IMR-90 (cell line): ENCODE data around the gene AUTS2. TPM values are rescaled to one million over a fixed set of nuclear protein-coding genes. Genes with fewer than 3 reads are reported as not detected.

Source experiments
- ATAC-seq: fragments of 200-7000 bp; cut with Tn5 transposase; 2 replicates; pipeline ENCODE4 v1.9.1; 2020; ENCODE audit warnings: low read depth, mild to moderate bottlenecking, moderate library complexity
- BruUV-seq: library from RNA; stranded (reverse); fragments of 400-500 nt; replicated peaks from 2 replicates; lab custom pipeline; 2021; lab: Mats Ljungman, UMichigan
- CTCF ChIA-PET: fragments of 300-600 bp; formaldehyde crosslinking; extraction: SDS; loops from one replicate; lab custom pipeline; 2021; ENCODE audit warnings: antibody characterized with exemption; lab: Yijun Ruan, JAX
- POLR2A ChIA-PET: fragments of 300-600 bp; sonication (Branson Sonifier 250); formaldehyde crosslinking; loops from one replicate; lab custom pipeline; 2022; ENCODE audit warnings: antibody characterized with exemption; ENCODE audit not compliant: unreplicated experiment; lab: Charles Lee
- DNase-seq: peaks from one replicate; pipeline ENCODE4 v3.0.0; 2013
- H2AFZ ChIP-seq: replicated peaks from 2 replicates; pipeline ENCODE3; 2013; ENCODE audit warnings: low read length, mild to moderate bottlenecking; ENCODE audit not compliant: poor library complexity
- H2AK5ac ChIP-seq: 2 replicates; pipeline ENCODE4 v1.6.1; 2013; ENCODE audit warnings: low read depth, low read length, inconsistent platforms
- H2AK9ac ChIP-seq: replicated peaks from 2 replicates; pipeline ENCODE3; 2013; ENCODE audit warnings: mild to moderate bottlenecking, low read depth, low read length, moderate library complexity; ENCODE audit not compliant: poor library complexity
- H2BK120ac ChIP-seq: 2 replicates; pipeline ENCODE4 v1.6.1; 2013; ENCODE audit warnings: low read depth, low read length, inconsistent platforms
- H2BK15ac ChIP-seq: 3 replicates; pipeline ENCODE4 v1.6.1; 2013; ENCODE audit warnings: low read depth, low read length, inconsistent platforms
- H2BK20ac ChIP-seq: 2 replicates; pipeline ENCODE4 v1.6.1; 2013; ENCODE audit warnings: low read depth, mild to moderate bottlenecking, inconsistent platforms, low read length, moderate library complexity
- H2BK5ac ChIP-seq: 2 replicates; pipeline ENCODE4 v1.6.1; 2013; ENCODE audit warnings: mild to moderate bottlenecking, low read depth, low read length, inconsistent platforms; ENCODE audit not compliant: poor library complexity, severe bottlenecking
- H3K14ac ChIP-seq: replicated peaks from 2 replicates; pipeline ENCODE4 v1.6.1; 2013; ENCODE audit warnings: low read depth, low read length, inconsistent platforms
- H3K18ac ChIP-seq: 2 replicates; pipeline ENCODE4 v1.6.1; 2013; ENCODE audit warnings: low read depth, low read length, control low read depth
- H3K23ac ChIP-seq: 2 replicates; pipeline ENCODE4 v1.6.1; 2013; ENCODE audit warnings: low read depth, low read length, inconsistent platforms
- H3K27ac ChIP-seq: 2 replicates; pipeline ENCODE4 v1.5.1; 2013; ENCODE audit warnings: mild to moderate bottlenecking, control low read depth, low read length; ENCODE audit not compliant: insufficient read depth
- H3K27me3 ChIP-seq: 2 replicates; pipeline ENCODE4 v1.6.1; 2013; ENCODE audit warnings: low read length; ENCODE audit not compliant: control insufficient read depth, insufficient read depth
- H3K36me3 ChIP-seq: 2 replicates; pipeline ENCODE4 v1.6.1; 2013; ENCODE audit warnings: low read length, mixed read lengths; ENCODE audit not compliant: control insufficient read depth, insufficient read depth
- H3K4ac ChIP-seq: 2 replicates; pipeline ENCODE4 v1.6.1; 2013; ENCODE audit warnings: low read depth, low read length, inconsistent platforms
- H3K4me1 ChIP-seq: 2 replicates; pipeline ENCODE4 v1.6.1; 2013; ENCODE audit warnings: low read length, mixed read lengths; ENCODE audit not compliant: control insufficient read depth, insufficient read depth
- H3K4me2 ChIP-seq: 2 replicates; pipeline ENCODE4 v1.6.1; 2013; ENCODE audit warnings: low read depth, mild to moderate bottlenecking, control low read depth, low read length, moderate library complexity
- H3K4me3 ChIP-seq: 2 replicates; pipeline ENCODE4 v1.5.1; 2013; ENCODE audit warnings: low read depth, mild to moderate bottlenecking, control low read depth, low read length, moderate library complexity; ENCODE audit not compliant: insufficient read depth
- H3K56ac ChIP-seq: 2 replicates; pipeline ENCODE4 v1.6.1; 2013; ENCODE audit warnings: low read length, inconsistent platforms; ENCODE audit not compliant: insufficient read depth; ENCODE audit errors: extremely low read depth
- H3K79me1 ChIP-seq, 2 experiments: 2 replicates each; pipeline ENCODE4 v1.6.1; 2013; ENCODE audit warnings: low read length in 2 of 2, inconsistent platforms in 1 of 2, low read depth in 1 of 2
- H3K9ac ChIP-seq: 2 replicates; pipeline ENCODE4 v1.6.1; 2013; ENCODE audit warnings: low read depth, low read length, control low read depth
- H3K9me1 ChIP-seq: 2 replicates; pipeline ENCODE4 v1.6.1; 2013; ENCODE audit warnings: low read length, inconsistent platforms; ENCODE audit not compliant: insufficient read depth
- H3K9me3 ChIP-seq: 2 replicates; pipeline ENCODE4 v1.6.1; 2013; ENCODE audit warnings: low read length; ENCODE audit not compliant: control insufficient read depth, insufficient read depth
- H4K20me1 ChIP-seq: 2 replicates; pipeline ENCODE4 v1.6.1; 2013; ENCODE audit warnings: low read length, inconsistent platforms; ENCODE audit not compliant: insufficient read depth
- H4K5ac ChIP-seq: 2 replicates; pipeline ENCODE4 v1.6.1; 2013; ENCODE audit warnings: mild to moderate bottlenecking, low read depth, low read length, control low read depth
- H4K8ac ChIP-seq, 2 experiments: 2 replicates each; pipeline ENCODE4 v1.6.1; 2013; ENCODE audit warnings: low read depth in 2 of 2, low read length in 2 of 2, control low read depth in 1 of 2, inconsistent platforms in 1 of 2
- H4K91ac ChIP-seq: 2 replicates; pipeline ENCODE4 v1.6.1; 2013; ENCODE audit warnings: low read depth, low read length, inconsistent platforms; ENCODE audit not compliant: insufficient read depth
- BHLHE40 ChIP-seq: fragments of 150-350 bp; IDR thresholded peaks from 2 replicates; pipeline ENCODE4 v1.6.1; 2016; ENCODE audit warnings: mild to moderate bottlenecking, low read depth, low read length
- CEBPB ChIP-seq: IDR thresholded peaks from 2 replicates; pipeline ENCODE4 v1.6.1; 2012; ENCODE audit warnings: low read depth, low read length, improper control_type of control experiment
- CHD1 ChIP-seq: IDR thresholded peaks from 2 replicates; pipeline ENCODE4 v1.6.1; 2012; ENCODE audit warnings: low read depth, low read length, improper control_type of control experiment
- FOS ChIP-seq: fragments of 150-350 bp; IDR thresholded peaks from 2 replicates; pipeline ENCODE4 v1.6.1; 2016; ENCODE audit warnings: low read depth, low read length
- MAFK ChIP-seq: IDR thresholded peaks from 2 replicates; pipeline ENCODE4 v1.6.1; 2012; ENCODE audit warnings: low read depth, low read length, improper control_type of control experiment
- MAZ ChIP-seq: IDR thresholded peaks from 2 replicates; pipeline ENCODE4 v1.6.1; 2012; ENCODE audit warnings: low read depth, mild to moderate bottlenecking, low read length, improper control_type of control experiment, moderate library complexity, borderline replicate concordance
- MXI1 ChIP-seq: IDR thresholded peaks from 2 replicates; pipeline ENCODE4 v1.6.1; 2012; ENCODE audit warnings: low read depth, mild to moderate bottlenecking, low read length, moderate library complexity, borderline replicate concordance
- NFE2L2 ChIP-seq: fragments of 150-350 bp; IDR thresholded peaks from 2 replicates; pipeline ENCODE4 v1.6.1; 2016; ENCODE audit warnings: low read depth, mild to moderate bottlenecking, low read length
- POLR2A ChIP-seq: IDR thresholded peaks from 2 replicates; pipeline ENCODE4 v1.6.1; 2012; ENCODE audit warnings: mild to moderate bottlenecking, low read depth, low read length
- RAD21 ChIP-seq: IDR thresholded peaks from 2 replicates; pipeline ENCODE4 v1.6.1; 2012; ENCODE audit warnings: low read length, improper control_type of control experiment
- RCOR1 ChIP-seq: IDR thresholded peaks from 2 replicates; pipeline ENCODE4 v1.6.1; 2012; ENCODE audit warnings: mild to moderate bottlenecking, low read length, improper control_type of control experiment; ENCODE audit not compliant: insufficient replicate concordance
- RFX5 ChIP-seq: IDR thresholded peaks from 2 replicates; pipeline ENCODE4 v1.8.0; 2012; ENCODE audit warnings: low read depth, mild to moderate bottlenecking, low read length, moderate library complexity
- SMC3 ChIP-seq: fragments of 150-350 bp; IDR thresholded peaks from 2 replicates; pipeline ENCODE4 v1.6.1; 2016; ENCODE audit warnings: low read depth, mild to moderate bottlenecking, antibody characterized with exemption, low read length, moderate library complexity
- WGBS, 2 experiments: methylation state at CpG; one replicate each; pipeline versions ENCODE4 v1.1.5 to v1.1.7; 2013; ENCODE audit warnings: missing lambda C conversion rate in 2 of 2; ENCODE audit not compliant: insufficient read length in 1 of 2; ENCODE audit errors: extremely low coverage in 2 of 2; 5-methylcytosine and 5-hydroxymethylcytosine counted together
- dilution Hi-C: fragments of 300-500 bp; cut with HindIII; formaldehyde crosslinking; loops from one replicate; pipeline ENCODE4 v1.14.3; 2018; ENCODE audit warnings: low sequenced_read_pairs; ENCODE audit not compliant: unreplicated experiment
- in situ Hi-C: fragments of 300-500 bp; cut with MboI; formaldehyde crosslinking; loops from 3 replicates; pipeline ENCODE4 v1.14.3; 2019; ENCODE audit warnings: low sequenced_read_pairs, inconsistent platforms, mixed read lengths
- intact Hi-C: fragments of 100-400 bp; cut with micrococcal nuclease; formaldehyde crosslinking; loops from 2 replicates; pipeline ENCODE4 v1.10.0; 2022
- polyA plus RNA-seq, 3 experiments: library from polyadenylated mRNA; depleted of rRNA; stranded (reverse); fragments of >200 nt; gene quantifications; 2 replicates each; pipeline ENCODE4 v1.2.3, GENCODE V29; 2012; ENCODE audit warnings: low replicate concordance in 1 of 3
- total RNA-seq: library from RNA; depleted of rRNA; stranded (reverse); fragments of >200 nt; gene quantifications from 2 replicates; pipeline ENCODE4 v1.2.3, GENCODE V29; 2012
- TF ChIP-seq, protein P1 (sequence below): fragments of 150-350 bp; IDR thresholded peaks from 2 replicates; pipeline ENCODE4 v1.6.1; 2016; ENCODE audit warnings: low read depth, mild to moderate bottlenecking, low read length, moderate library complexity, borderline replicate concordance
- TF ChIP-seq, protein P2 (sequence below): conservative IDR thresholded peaks from 2 replicates; pipeline ENCODE4 v1.5.1; 2012; ENCODE audit warnings: mild to moderate bottlenecking, low read depth, low read length, improper control_type of control experiment
- TF ChIP-seq, protein P3 (sequence below): fragments of 150-350 bp; IDR thresholded peaks from 2 replicates; pipeline ENCODE4 v1.6.1; 2017; ENCODE audit warnings: mild to moderate bottlenecking, antibody characterized with exemption, low read length, low read depth

The AUTS2 gene
- total and polyA plus RNA-seq, 2 of the 4 experiments (the other 2 are of a cell fraction): 0.90 to 3.0 TPM

GRCh38 chr7:70035519-70035918 is 437.2 kb downstream of the AUTS2 start:
- Histone ChIP-seq H3K23ac (no peak overlapping the region), H3K27me3 (no peaks in the 10 kb centered on the region), H3K18ac (no peak overlapping the region), H3K9me3 (peaks cover 2% of the 10 kb centered on the region; the same call in 1 of the 2 replicates), H4K91ac (no peak overlapping the region), H3K9me1 (no peaks in the 10 kb centered on the region), H3K79me1 (no peaks in the 10 kb centered on the region), H3K4me1 (no peaks in the 10 kb centered on the region), H3K4me2 (no peak overlapping the region), H2AK5ac (no peak overlapping the region), H2BK120ac (no peak overlapping the region), H2BK5ac (no peak overlapping the region), H4K8ac (no peak overlapping the region), H2BK15ac (no peak overlapping the region), H4K20me1 (no peaks in the 10 kb centered on the region), H3K14ac (no peak overlapping the region), H3K36me3 (no peaks in the 10 kb centered on the region), H3K9ac (no peak overlapping the region), H3K4me3 (no peak overlapping the region), H3K27ac (no peak overlapping the region), H3K56ac (no peak overlapping the region), H2AFZ (no peak overlapping the region), H4K5ac (no peak overlapping the region), H2AK9ac (no peak overlapping the region), H2BK20ac (no peak overlapping the region), H3K4ac (no peak overlapping the region)
- dilution Hi-C loops: no loop called here
- TF ChIP-seq, protein P1, sequence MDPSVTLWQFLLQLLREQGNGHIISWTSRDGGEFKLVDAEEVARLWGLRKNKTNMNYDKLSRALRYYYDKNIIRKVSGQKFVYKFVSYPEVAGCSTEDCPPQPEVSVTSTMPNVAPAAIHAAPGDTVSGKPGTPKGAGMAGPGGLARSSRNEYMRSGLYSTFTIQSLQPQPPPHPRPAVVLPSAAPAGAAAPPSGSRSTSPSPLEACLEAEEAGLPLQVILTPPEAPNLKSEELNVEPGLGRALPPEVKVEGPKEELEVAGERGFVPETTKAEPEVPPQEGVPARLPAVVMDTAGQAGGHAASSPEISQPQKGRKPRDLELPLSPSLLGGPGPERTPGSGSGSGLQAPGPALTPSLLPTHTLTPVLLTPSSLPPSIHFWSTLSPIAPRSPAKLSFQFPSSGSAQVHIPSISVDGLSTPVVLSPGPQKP: no peak
- no peak for TF ChIP-seq MAZ
- no peak for TF ChIP-seq MXI1
- TF ChIP-seq BHLHE40: no peak
- TF ChIP-seq RCOR1: no peak
- TF ChIP-seq, protein P2, sequence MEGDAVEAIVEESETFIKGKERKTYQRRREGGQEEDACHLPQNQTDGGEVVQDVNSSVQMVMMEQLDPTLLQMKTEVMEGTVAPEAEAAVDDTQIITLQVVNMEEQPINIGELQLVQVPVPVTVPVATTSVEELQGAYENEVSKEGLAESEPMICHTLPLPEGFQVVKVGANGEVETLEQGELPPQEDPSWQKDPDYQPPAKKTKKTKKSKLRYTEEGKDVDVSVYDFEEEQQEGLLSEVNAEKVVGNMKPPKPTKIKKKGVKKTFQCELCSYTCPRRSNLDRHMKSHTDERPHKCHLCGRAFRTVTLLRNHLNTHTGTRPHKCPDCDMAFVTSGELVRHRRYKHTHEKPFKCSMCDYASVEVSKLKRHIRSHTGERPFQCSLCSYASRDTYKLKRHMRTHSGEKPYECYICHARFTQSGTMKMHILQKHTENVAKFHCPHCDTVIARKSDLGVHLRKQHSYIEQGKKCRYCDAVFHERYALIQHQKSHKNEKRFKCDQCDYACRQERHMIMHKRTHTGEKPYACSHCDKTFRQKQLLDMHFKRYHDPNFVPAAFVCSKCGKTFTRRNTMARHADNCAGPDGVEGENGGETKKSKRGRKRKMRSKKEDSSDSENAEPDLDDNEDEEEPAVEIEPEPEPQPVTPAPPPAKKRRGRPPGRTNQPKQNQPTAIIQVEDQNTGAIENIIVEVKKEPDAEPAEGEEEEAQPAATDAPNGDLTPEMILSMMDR: no peak
- no peak for TF ChIP-seq SMC3
- no peak for TF ChIP-seq RFX5
- no peak for TF ChIP-seq CHD1
- TF ChIP-seq CEBPB: no peak
- no peak for TF ChIP-seq RAD21
- no peak for TF ChIP-seq MAFK
- TF ChIP-seq, protein P3, sequence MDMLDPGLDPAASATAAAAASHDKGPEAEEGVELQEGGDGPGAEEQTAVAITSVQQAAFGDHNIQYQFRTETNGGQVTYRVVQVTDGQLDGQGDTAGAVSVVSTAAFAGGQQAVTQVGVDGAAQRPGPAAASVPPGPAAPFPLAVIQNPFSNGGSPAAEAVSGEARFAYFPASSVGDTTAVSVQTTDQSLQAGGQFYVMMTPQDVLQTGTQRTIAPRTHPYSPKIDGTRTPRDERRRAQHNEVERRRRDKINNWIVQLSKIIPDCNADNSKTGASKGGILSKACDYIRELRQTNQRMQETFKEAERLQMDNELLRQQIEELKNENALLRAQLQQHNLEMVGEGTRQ: no peak
- no peak for TF ChIP-seq POLR2A
- TF ChIP-seq FOS: no peak
- no peak for TF ChIP-seq NFE2L2
- no peak for DNase-seq
- CTCF ChIA-PET: no interaction called here
- POLR2A ChIA-PET: no interaction called here
- intact Hi-C loops: no loop called here
- BruUV-seq: no TSS peak
- no CpG with 5 or more reads among the region's 4 CpGs for WGBS, 2 experiments
- in situ Hi-C loops: no loop called here
- ATAC-seq: no peak
